ENCODE data around the gene MCRIP2. TPM values are rescaled to one million over a fixed set of nuclear protein-coding genes. Genes with fewer than 3 reads are reported as not detected.

The MCRIP2 gene
- total RNA-seq, 1 donor from 2014 or later, result 16.6 TPM

- Mint-ChIP-seq H3K27ac (ENCODE audit: unreplicated experiment) (no peak overlapping the region), H3K27me3 (ENCODE audit: unreplicated experiment) (peaks cover 5% of the 10 kb centered on the region), H3K36me3 (ENCODE audit: unreplicated experiment) (no peaks in the 10 kb centered on the region), H3K4me3 (ENCODE audit: unreplicated experiment) (no peak overlapping the region), H3K4me1 (ENCODE audit: low read depth, unreplicated experiment) (peaks cover 2% of the 10 kb centered on the region), H3K9me3 (ENCODE audit: unreplicated experiment) (peaks cover 2% of the 10 kb centered on the region)
- DNase-seq, result no peak
- TF ChIP-seq CTCF (IDR thresholded peaks at IDR 0.05; ENCODE audit: partially characterized antibody, unreplicated experiment), result no peak
Measured at GRCh38 chr16:662597-662996, 21.0 kb downstream of the MCRIP2 start.

GRCh38 chr16:666572-666971 is 24.9 kb downstream of the MCRIP2 start:
- DNase-seq, result no peak
- peaks cover 7% of the 10 kb centered on the region for H3K27me3 Mint-ChIP-seq (ENCODE audit: unreplicated experiment)
- H3K36me3 Mint-ChIP-seq (ENCODE audit: unreplicated experiment), result no peaks in the 10 kb centered on the region
- H3K4me3 Mint-ChIP-seq (ENCODE audit: unreplicated experiment), result no peak overlapping the region
- peaks cover 2% of the 10 kb centered on the region for H3K9me3 Mint-ChIP-seq (ENCODE audit: unreplicated experiment)
- peaks cover 3% of the 10 kb centered on the region for H3K4me1 Mint-ChIP-seq (ENCODE audit: low read depth, unreplicated experiment)
- H3K27ac Mint-ChIP-seq (ENCODE audit: unreplicated experiment), result no peak overlapping the region
- no peak for TF ChIP-seq CTCF (IDR thresholded peaks at IDR 0.05; ENCODE audit: partially characterized antibody, unreplicated experiment)

- no peak for DNase-seq
- no peak for TF ChIP-seq CTCF (IDR thresholded peaks at IDR 0.05; ENCODE audit: partially characterized antibody, unreplicated experiment)
- Mint-ChIP-seq H3K9me3 (ENCODE audit: unreplicated experiment) (peaks cover 2% of the 10 kb centered on the region), H3K36me3 (ENCODE audit: unreplicated experiment) (no peaks in the 10 kb centered on the region), H3K27ac (ENCODE audit: unreplicated experiment) (peak overlapping the region; percentile 76), H3K27me3 (ENCODE audit: unreplicated experiment) (peaks cover 7% of the 10 kb centered on the region), H3K4me3 (ENCODE audit: unreplicated experiment) (no peak overlapping the region), H3K4me1 (ENCODE audit: low read depth, unreplicated experiment) (peaks cover 3% of the 10 kb centered on the region)
Measured at GRCh38 chr16:667113-667779, 25.6 kb downstream of the MCRIP2 start.

- peak; percentile 77 for TF ChIP-seq CTCF (IDR thresholded peaks at IDR 0.05; ENCODE audit: partially characterized antibody, unreplicated experiment)
- peaks cover 2% of the 10 kb centered on the region for H3K9me3 Mint-ChIP-seq (ENCODE audit: unreplicated experiment)
- H3K27ac Mint-ChIP-seq (ENCODE audit: unreplicated experiment), result peak within 1 kb of the TSS; percentile 76
- H3K4me1 Mint-ChIP-seq (ENCODE audit: low read depth, unreplicated experiment), result peaks cover 2% of the 10 kb centered on the region
- peak; percentile 96 for DNase-seq
- peak within 1 kb of the TSS; percentile 65 for H3K4me3 Mint-ChIP-seq (ENCODE audit: unreplicated experiment)
- no peaks in the 10 kb centered on the region for H3K36me3 Mint-ChIP-seq (ENCODE audit: unreplicated experiment)
- peaks cover 3% of the 10 kb centered on the region for H3K27me3 Mint-ChIP-seq (ENCODE audit: unreplicated experiment)
Measured at GRCh38 chr16:667780-668518, 26.3 kb downstream of the MCRIP2 start, which contains the start of gene RHOT2. Gene RHOT2 (plus strand): TSS chr16:668132. CDS start chr16:668200, 68 bp downstream.
